IPS DF 4.7 (cell line): ENCODE results near the gene RIMBP3B.
"Not testable (repeated sequence)": the region's sequence is repeated elsewhere in the genome, so short reads cannot be mapped to it uniquely, and the experiment has no call there.

Source experiments
- DNase-seq: peaks from one replicate; pipeline ENCODE4 v3.0.0-alpha.2; 2013; ENCODE audit warnings: low spot score; ENCODE audit errors: extremely low read depth

RIMBP3B gene

GRCh38 chr22:21417853-21418252 lies 34.3 kb downstream of the RIMBP3B start:
- not testable (repeated sequence) for DNase-seq

- not testable (repeated sequence) for DNase-seq
Measured at GRCh38 chr22:21418974-21419638, 35.6 kb downstream of the RIMBP3B start.

GRCh38 chr22:21420180-21420763 lies 36.7 kb downstream of the RIMBP3B start:
- not testable (repeated sequence) for DNase-seq

GRCh38 chr22:21424084-21424709 lies 40.6 kb downstream of the RIMBP3B start:
- not testable (repeated sequence) for DNase-seq

- DNase-seq: not testable (repeated sequence)
Measured at GRCh38 chr22:21434378-21435233, 51.1 kb downstream of the RIMBP3B start.

GRCh38 chr22:21435998-21436810 lies 52.7 kb downstream of the RIMBP3B start:
- not testable (repeated sequence) for DNase-seq

GRCh38 chr22:21438013-21438412 lies 54.5 kb downstream of the RIMBP3B start:
- not testable (repeated sequence) for DNase-seq
